Measurements from ENCODE around the gene NT5C.

- TF ChIP-seq, protein P1, sequence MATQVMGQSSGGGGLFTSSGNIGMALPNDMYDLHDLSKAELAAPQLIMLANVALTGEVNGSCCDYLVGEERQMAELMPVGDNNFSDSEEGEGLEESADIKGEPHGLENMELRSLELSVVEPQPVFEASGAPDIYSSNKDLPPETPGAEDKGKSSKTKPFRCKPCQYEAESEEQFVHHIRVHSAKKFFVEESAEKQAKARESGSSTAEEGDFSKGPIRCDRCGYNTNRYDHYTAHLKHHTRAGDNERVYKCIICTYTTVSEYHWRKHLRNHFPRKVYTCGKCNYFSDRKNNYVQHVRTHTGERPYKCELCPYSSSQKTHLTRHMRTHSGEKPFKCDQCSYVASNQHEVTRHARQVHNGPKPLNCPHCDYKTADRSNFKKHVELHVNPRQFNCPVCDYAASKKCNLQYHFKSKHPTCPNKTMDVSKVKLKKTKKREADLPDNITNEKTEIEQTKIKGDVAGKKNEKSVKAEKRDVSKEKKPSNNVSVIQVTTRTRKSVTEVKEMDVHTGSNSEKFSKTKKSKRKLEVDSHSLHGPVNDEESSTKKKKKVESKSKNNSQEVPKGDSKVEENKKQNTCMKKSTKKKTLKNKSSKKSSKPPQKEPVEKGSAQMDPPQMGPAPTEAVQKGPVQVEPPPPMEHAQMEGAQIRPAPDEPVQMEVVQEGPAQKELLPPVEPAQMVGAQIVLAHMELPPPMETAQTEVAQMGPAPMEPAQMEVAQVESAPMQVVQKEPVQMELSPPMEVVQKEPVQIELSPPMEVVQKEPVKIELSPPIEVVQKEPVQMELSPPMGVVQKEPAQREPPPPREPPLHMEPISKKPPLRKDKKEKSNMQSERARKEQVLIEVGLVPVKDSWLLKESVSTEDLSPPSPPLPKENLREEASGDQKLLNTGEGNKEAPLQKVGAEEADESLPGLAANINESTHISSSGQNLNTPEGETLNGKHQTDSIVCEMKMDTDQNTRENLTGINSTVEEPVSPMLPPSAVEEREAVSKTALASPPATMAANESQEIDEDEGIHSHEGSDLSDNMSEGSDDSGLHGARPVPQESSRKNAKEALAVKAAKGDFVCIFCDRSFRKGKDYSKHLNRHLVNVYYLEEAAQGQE (IDR thresholded peaks at IDR 0.05; ENCODE audit: low read depth), result no peak
- TF ChIP-seq, protein P2, sequence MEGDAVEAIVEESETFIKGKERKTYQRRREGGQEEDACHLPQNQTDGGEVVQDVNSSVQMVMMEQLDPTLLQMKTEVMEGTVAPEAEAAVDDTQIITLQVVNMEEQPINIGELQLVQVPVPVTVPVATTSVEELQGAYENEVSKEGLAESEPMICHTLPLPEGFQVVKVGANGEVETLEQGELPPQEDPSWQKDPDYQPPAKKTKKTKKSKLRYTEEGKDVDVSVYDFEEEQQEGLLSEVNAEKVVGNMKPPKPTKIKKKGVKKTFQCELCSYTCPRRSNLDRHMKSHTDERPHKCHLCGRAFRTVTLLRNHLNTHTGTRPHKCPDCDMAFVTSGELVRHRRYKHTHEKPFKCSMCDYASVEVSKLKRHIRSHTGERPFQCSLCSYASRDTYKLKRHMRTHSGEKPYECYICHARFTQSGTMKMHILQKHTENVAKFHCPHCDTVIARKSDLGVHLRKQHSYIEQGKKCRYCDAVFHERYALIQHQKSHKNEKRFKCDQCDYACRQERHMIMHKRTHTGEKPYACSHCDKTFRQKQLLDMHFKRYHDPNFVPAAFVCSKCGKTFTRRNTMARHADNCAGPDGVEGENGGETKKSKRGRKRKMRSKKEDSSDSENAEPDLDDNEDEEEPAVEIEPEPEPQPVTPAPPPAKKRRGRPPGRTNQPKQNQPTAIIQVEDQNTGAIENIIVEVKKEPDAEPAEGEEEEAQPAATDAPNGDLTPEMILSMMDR (IDR thresholded peaks at IDR 0.05 in 2 of 3, conservative IDR thresholded peaks at IDR 0.05 in 1 of 3; ENCODE audit: borderline replicate concordance in 1 of 3, insufficient read depth in 1 of 3, low read depth in 2 of 3, low read length in 2 of 3), result no peak
- no peak for TF ChIP-seq JUND (IDR thresholded peaks at IDR 0.05)
- TF ChIP-seq ATF3 (IDR thresholded peaks at IDR 0.05), result no peak
- TF ChIP-seq CBX3 (IDR thresholded peaks at IDR 0.05; ENCODE audit: low read depth), result no peak
- TF ChIP-seq POLR2A (IDR thresholded peaks at IDR 0.05; ENCODE audit: borderline replicate concordance, extremely low read depth, insufficient read depth, insufficient read length), result no peak
- no peak for TF ChIP-seq EZH2phosphoT487 (IDR thresholded peaks at IDR 0.05; ENCODE audit: borderline replicate concordance)
- TF ChIP-seq SIN3A (IDR thresholded peaks at IDR 0.05; ENCODE audit: low read depth), result no peak
- TF ChIP-seq SP1 (IDR thresholded peaks at IDR 0.05; ENCODE audit: low read depth), result no peak
- TF ChIP-seq SRF (IDR thresholded peaks at IDR 0.05; ENCODE audit: low read depth), result no peak
- TF ChIP-seq ZFX (IDR thresholded peaks at IDR 0.05), result no peak
- TF ChIP-seq CEBPB (IDR thresholded peaks at IDR 0.05; ENCODE audit: low read depth), result no peak
- TF ChIP-seq POLR2AphosphoS5 (IDR thresholded peaks at IDR 0.05; ENCODE audit: low read depth, low read length), result no peak
- no peak for TF ChIP-seq EZH2 (IDR thresholded peaks at IDR 0.05)
Observed at GRCh38 chr17:75087182-75087557, 44.4 kb downstream of the NT5C start.

Data from HCT116 (cell line).